Measurements from ENCODE around the gene CDH22. TPM values are rescaled to one million over a fixed set of nuclear protein-coding genes. Genes with fewer than 3 reads are reported as not detected.

CDH22 gene
- total and polyA plus RNA-seq, 2 experiments from 2014 or later = 0.08 to 0.10 TPM

- Mint-ChIP-seq H3K4me1 (peaks cover 5% of the 10 kb centered on the region; the same call in 2 of the 3 replicates), H3K27me3 (ENCODE audit: insufficient read depth, low read depth, poor library complexity) (peaks cover 32% of the 10 kb centered on the region), H3K9me3 (no peaks in the 10 kb centered on the region; the same call in 2 of the 3 replicates), H3K36me3 (ENCODE audit: low read depth) (no peaks in the 10 kb centered on the region), H3K4me3 (no peak overlapping the region), H3K27ac (no peak overlapping the region)
- H3K4me2 ChIP-seq = no peak overlapping the region
- DNase-seq (ENCODE audit: low spot score) = no peak
- H3K4me1 ChIP-seq (ENCODE audit: insufficient read depth) = no peaks in the 10 kb centered on the region
- ATAC-seq = no peak
- H3K36me3 ChIP-seq (ENCODE audit: insufficient read depth) = no peaks in the 10 kb centered on the region
- peaks cover 30% of the 10 kb centered on the region for H3K27me3 ChIP-seq (ENCODE audit: insufficient read depth)
- H3K9me2 ChIP-seq (ENCODE audit: insufficient read depth) = no peaks in the 10 kb centered on the region
- no peaks in the 10 kb centered on the region for H3F3A ChIP-seq (replicated peaks; ENCODE audit: low read depth)
- no peaks in the 10 kb centered on the region for H3K79me2 ChIP-seq (replicated peaks; ENCODE audit: insufficient read depth)
- no peaks in the 10 kb centered on the region for H4K20me1 ChIP-seq (replicated peaks; ENCODE audit: insufficient read depth)
- no peak overlapping the region for H3K27ac ChIP-seq (ENCODE audit: low read depth)
- TF ChIP-seq CREB1 (CRISPR knock-in tag; IDR thresholded peaks at IDR 0.05; ENCODE audit: low read depth) (no peak), NANOG (IDR thresholded peaks at IDR 0.05; ENCODE audit: borderline replicate concordance) (no peak), CTCF (conservative IDR thresholded peaks at IDR 0.05; ENCODE audit: low read depth in 2 of 2) (no peak), EZH2 (IDR thresholded peaks at IDR 0.05; ENCODE audit: low read depth, unreplicated experiment) (no peak), STAT1 (IDR thresholded peaks at IDR 0.05; ENCODE audit: unreplicated experiment) (no peak), ETS1 (IDR thresholded peaks at IDR 0.05) (no peak), JUNB (IDR thresholded peaks at IDR 0.05; ENCODE audit: unreplicated experiment) (no peak), REST (IDR thresholded peaks at IDR 0.05; ENCODE audit: unreplicated experiment) (no peak), ZNF462 (CRISPR knock-in tag; IDR thresholded peaks at IDR 0.05) (no peak)
- H3K4me3 ChIP-seq = no peak overlapping the region
- no peak overlapping the region for H2AFZ ChIP-seq
Measured at GRCh38 chr20:46303176-46303956, 4.9 kb downstream of the CDH22 start.

Data from GM23338 (cell line).